IMR-90 (cell line): Measurements from ENCODE around the gene TMEM14A. TPM values are rescaled to one million over a fixed set of nuclear protein-coding genes. Genes with fewer than 3 reads are reported as not detected.

Experiments
- ATAC-seq: fragments of 200-7000 bp; cut with Tn5 transposase; 2 replicates; pipeline ENCODE4 v1.9.1; 2020; ENCODE audit warnings: low read depth, mild to moderate bottlenecking, moderate library complexity
- BruUV-seq: library from RNA; stranded (reverse); fragments of 400-500 nt; replicated peaks from 2 replicates; lab custom pipeline; 2021; lab: Mats Ljungman, UMichigan
- CTCF ChIA-PET: fragments of 300-600 bp; formaldehyde crosslinking; extraction: SDS; loops from one replicate; lab custom pipeline; 2021; ENCODE audit warnings: antibody characterized with exemption; lab: Yijun Ruan, JAX
- POLR2A ChIA-PET: fragments of 300-600 bp; sonication (Branson Sonifier 250); formaldehyde crosslinking; loops from one replicate; lab custom pipeline; 2022; ENCODE audit warnings: antibody characterized with exemption; ENCODE audit not compliant: unreplicated experiment; lab: Charles Lee
- DNase-seq: peaks from one replicate; pipeline ENCODE4 v3.0.0; 2013
- H2AFZ ChIP-seq: replicated peaks from 2 replicates; pipeline ENCODE3; 2013; ENCODE audit warnings: low read length, mild to moderate bottlenecking; ENCODE audit not compliant: poor library complexity
- H2AK5ac ChIP-seq: 2 replicates; pipeline ENCODE4 v1.6.1; 2013; ENCODE audit warnings: low read depth, low read length, inconsistent platforms
- H2AK9ac ChIP-seq: replicated peaks from 2 replicates; pipeline ENCODE3; 2013; ENCODE audit warnings: mild to moderate bottlenecking, low read depth, low read length, moderate library complexity; ENCODE audit not compliant: poor library complexity
- H2BK120ac ChIP-seq: 2 replicates; pipeline ENCODE4 v1.6.1; 2013; ENCODE audit warnings: low read depth, low read length, inconsistent platforms
- H2BK15ac ChIP-seq: 3 replicates; pipeline ENCODE4 v1.6.1; 2013; ENCODE audit warnings: low read depth, low read length, inconsistent platforms
- H2BK20ac ChIP-seq: 2 replicates; pipeline ENCODE4 v1.6.1; 2013; ENCODE audit warnings: low read depth, mild to moderate bottlenecking, inconsistent platforms, low read length, moderate library complexity
- H2BK5ac ChIP-seq: 2 replicates; pipeline ENCODE4 v1.6.1; 2013; ENCODE audit warnings: mild to moderate bottlenecking, low read depth, low read length, inconsistent platforms; ENCODE audit not compliant: poor library complexity, severe bottlenecking
- H3K14ac ChIP-seq: replicated peaks from 2 replicates; pipeline ENCODE4 v1.6.1; 2013; ENCODE audit warnings: low read depth, low read length, inconsistent platforms
- H3K18ac ChIP-seq: 2 replicates; pipeline ENCODE4 v1.6.1; 2013; ENCODE audit warnings: low read depth, low read length, control low read depth
- H3K23ac ChIP-seq: 2 replicates; pipeline ENCODE4 v1.6.1; 2013; ENCODE audit warnings: low read depth, low read length, inconsistent platforms
- H3K27ac ChIP-seq: 2 replicates; pipeline ENCODE4 v1.5.1; 2013; ENCODE audit warnings: mild to moderate bottlenecking, control low read depth, low read length; ENCODE audit not compliant: insufficient read depth
- H3K27me3 ChIP-seq: 2 replicates; pipeline ENCODE4 v1.6.1; 2013; ENCODE audit warnings: low read length; ENCODE audit not compliant: control insufficient read depth, insufficient read depth
- H3K36me3 ChIP-seq: 2 replicates; pipeline ENCODE4 v1.6.1; 2013; ENCODE audit warnings: low read length, mixed read lengths; ENCODE audit not compliant: control insufficient read depth, insufficient read depth
- H3K4ac ChIP-seq: 2 replicates; pipeline ENCODE4 v1.6.1; 2013; ENCODE audit warnings: low read depth, low read length, inconsistent platforms
- H3K4me1 ChIP-seq: 2 replicates; pipeline ENCODE4 v1.6.1; 2013; ENCODE audit warnings: low read length, mixed read lengths; ENCODE audit not compliant: control insufficient read depth, insufficient read depth
- H3K4me2 ChIP-seq: 2 replicates; pipeline ENCODE4 v1.6.1; 2013; ENCODE audit warnings: low read depth, mild to moderate bottlenecking, control low read depth, low read length, moderate library complexity
- H3K4me3 ChIP-seq: 2 replicates; pipeline ENCODE4 v1.5.1; 2013; ENCODE audit warnings: low read depth, mild to moderate bottlenecking, control low read depth, low read length, moderate library complexity; ENCODE audit not compliant: insufficient read depth
- H3K56ac ChIP-seq: 2 replicates; pipeline ENCODE4 v1.6.1; 2013; ENCODE audit warnings: low read length, inconsistent platforms; ENCODE audit not compliant: insufficient read depth; ENCODE audit errors: extremely low read depth
- H3K79me1 ChIP-seq, 2 experiments: 2 replicates each; pipeline ENCODE4 v1.6.1; 2013; ENCODE audit warnings: low read length in 2 of 2, inconsistent platforms in 1 of 2, low read depth in 1 of 2
- H3K9ac ChIP-seq: 2 replicates; pipeline ENCODE4 v1.6.1; 2013; ENCODE audit warnings: low read depth, low read length, control low read depth
- H3K9me1 ChIP-seq: 2 replicates; pipeline ENCODE4 v1.6.1; 2013; ENCODE audit warnings: low read length, inconsistent platforms; ENCODE audit not compliant: insufficient read depth
- H3K9me3 ChIP-seq: 2 replicates; pipeline ENCODE4 v1.6.1; 2013; ENCODE audit warnings: low read length; ENCODE audit not compliant: control insufficient read depth, insufficient read depth
- H4K20me1 ChIP-seq: 2 replicates; pipeline ENCODE4 v1.6.1; 2013; ENCODE audit warnings: low read length, inconsistent platforms; ENCODE audit not compliant: insufficient read depth
- H4K5ac ChIP-seq: 2 replicates; pipeline ENCODE4 v1.6.1; 2013; ENCODE audit warnings: mild to moderate bottlenecking, low read depth, low read length, control low read depth
- H4K8ac ChIP-seq, 2 experiments: 2 replicates each; pipeline ENCODE4 v1.6.1; 2013; ENCODE audit warnings: low read depth in 2 of 2, low read length in 2 of 2, control low read depth in 1 of 2, inconsistent platforms in 1 of 2
- H4K91ac ChIP-seq: 2 replicates; pipeline ENCODE4 v1.6.1; 2013; ENCODE audit warnings: low read depth, low read length, inconsistent platforms; ENCODE audit not compliant: insufficient read depth
- BHLHE40 ChIP-seq: fragments of 150-350 bp; IDR thresholded peaks from 2 replicates; pipeline ENCODE4 v1.6.1; 2016; ENCODE audit warnings: mild to moderate bottlenecking, low read depth, low read length
- CEBPB ChIP-seq: IDR thresholded peaks from 2 replicates; pipeline ENCODE4 v1.6.1; 2012; ENCODE audit warnings: low read depth, low read length, improper control_type of control experiment
- CHD1 ChIP-seq: IDR thresholded peaks from 2 replicates; pipeline ENCODE4 v1.6.1; 2012; ENCODE audit warnings: low read depth, low read length, improper control_type of control experiment
- CTCF ChIP-seq: conservative IDR thresholded peaks from 2 replicates; pipeline ENCODE4 v1.5.1; 2012; ENCODE audit warnings: mild to moderate bottlenecking, low read depth, low read length, improper control_type of control experiment
- ELK1 ChIP-seq: fragments of 150-350 bp; IDR thresholded peaks from 2 replicates; pipeline ENCODE4 v1.6.1; 2016; ENCODE audit warnings: low read depth, mild to moderate bottlenecking, low read length, moderate library complexity, borderline replicate concordance
- FOS ChIP-seq: fragments of 150-350 bp; IDR thresholded peaks from 2 replicates; pipeline ENCODE4 v1.6.1; 2016; ENCODE audit warnings: low read depth, low read length
- MAFK ChIP-seq: IDR thresholded peaks from 2 replicates; pipeline ENCODE4 v1.6.1; 2012; ENCODE audit warnings: low read depth, low read length, improper control_type of control experiment
- MAZ ChIP-seq: IDR thresholded peaks from 2 replicates; pipeline ENCODE4 v1.6.1; 2012; ENCODE audit warnings: low read depth, mild to moderate bottlenecking, low read length, improper control_type of control experiment, moderate library complexity, borderline replicate concordance
- MXI1 ChIP-seq: IDR thresholded peaks from 2 replicates; pipeline ENCODE4 v1.6.1; 2012; ENCODE audit warnings: low read depth, mild to moderate bottlenecking, low read length, moderate library complexity, borderline replicate concordance
- NFE2L2 ChIP-seq: fragments of 150-350 bp; IDR thresholded peaks from 2 replicates; pipeline ENCODE4 v1.6.1; 2016; ENCODE audit warnings: low read depth, mild to moderate bottlenecking, low read length
- POLR2A ChIP-seq: IDR thresholded peaks from 2 replicates; pipeline ENCODE4 v1.6.1; 2012; ENCODE audit warnings: mild to moderate bottlenecking, low read depth, low read length
- RAD21 ChIP-seq: IDR thresholded peaks from 2 replicates; pipeline ENCODE4 v1.6.1; 2012; ENCODE audit warnings: low read length, improper control_type of control experiment
- RCOR1 ChIP-seq: IDR thresholded peaks from 2 replicates; pipeline ENCODE4 v1.6.1; 2012; ENCODE audit warnings: mild to moderate bottlenecking, low read length, improper control_type of control experiment; ENCODE audit not compliant: insufficient replicate concordance
- RFX5 ChIP-seq: IDR thresholded peaks from 2 replicates; pipeline ENCODE4 v1.8.0; 2012; ENCODE audit warnings: low read depth, mild to moderate bottlenecking, low read length, moderate library complexity
- SMC3 ChIP-seq: fragments of 150-350 bp; IDR thresholded peaks from 2 replicates; pipeline ENCODE4 v1.6.1; 2016; ENCODE audit warnings: low read depth, mild to moderate bottlenecking, antibody characterized with exemption, low read length, moderate library complexity
- USF2 ChIP-seq: fragments of 150-350 bp; IDR thresholded peaks from 2 replicates; pipeline ENCODE4 v1.6.1; 2017; ENCODE audit warnings: mild to moderate bottlenecking, antibody characterized with exemption, low read length, low read depth
- WGBS, 2 experiments: methylation state at CpG; one replicate each; pipeline versions ENCODE4 v1.1.5 to v1.1.7; 2013; ENCODE audit warnings: missing lambda C conversion rate in 2 of 2; ENCODE audit not compliant: insufficient read length in 1 of 2; ENCODE audit errors: extremely low coverage in 2 of 2; 5-methylcytosine and 5-hydroxymethylcytosine counted together
- dilution Hi-C: fragments of 300-500 bp; cut with HindIII; formaldehyde crosslinking; loops from one replicate; pipeline ENCODE4 v1.14.3; 2018; ENCODE audit warnings: low sequenced_read_pairs; ENCODE audit not compliant: unreplicated experiment
- in situ Hi-C: fragments of 300-500 bp; cut with MboI; formaldehyde crosslinking; loops from 3 replicates; pipeline ENCODE4 v1.14.3; 2019; ENCODE audit warnings: low sequenced_read_pairs, inconsistent platforms, mixed read lengths
- intact Hi-C: fragments of 100-400 bp; cut with micrococcal nuclease; formaldehyde crosslinking; loops from 2 replicates; pipeline ENCODE4 v1.10.0; 2022
- polyA plus RNA-seq, 3 experiments: library from polyadenylated mRNA; depleted of rRNA; stranded (reverse); fragments of >200 nt; gene quantifications; 2 replicates each; pipeline ENCODE4 v1.2.3, GENCODE V29; 2012; ENCODE audit warnings: low replicate concordance in 1 of 3
- total RNA-seq: library from RNA; depleted of rRNA; stranded (reverse); fragments of >200 nt; gene quantifications from 2 replicates; pipeline ENCODE4 v1.2.3, GENCODE V29; 2012

TMEM14A gene
- total and polyA plus RNA-seq, 2 of the 4 experiments (the other 2 are of a cell fraction) = 18.5 to 25.1 TPM

DNA sequence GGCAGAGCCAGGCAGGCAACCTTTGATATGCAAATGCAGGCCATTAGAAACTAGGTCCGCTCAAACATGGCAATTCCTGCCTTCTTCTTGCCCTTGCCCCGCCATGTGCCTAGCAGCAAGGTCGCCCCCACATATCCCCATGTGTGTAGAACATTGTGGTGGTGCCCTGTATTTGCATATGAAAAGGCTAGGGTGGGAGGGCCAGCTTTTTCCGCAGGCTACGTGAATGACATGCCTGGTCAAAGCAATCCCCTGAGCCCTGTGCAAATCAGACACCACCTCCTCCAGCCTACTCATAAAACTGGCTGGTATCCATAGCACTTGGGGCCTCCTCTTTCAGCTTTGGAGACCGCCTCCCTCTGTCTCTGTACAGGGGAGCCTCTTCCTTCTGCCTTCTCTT, 60.8 kb downstream of the TMEM14A start:
- no peak overlapping the region for H3K4me2 ChIP-seq
- CTCF ChIA-PET = interaction anchor here (0.6 kb wide), 1 partner anchor 60 kb away, joined by 4 read pairs; no protein-coding TSS in a partner anchor
- in situ Hi-C loops = no loop called here

More for the DNA sequence above, 60.8 kb downstream of the TMEM14A start:
- POLR2A ChIA-PET = interaction anchor here (0.5 kb wide), 1 partner anchor 171 kb away, joined by 3 read pairs; no protein-coding TSS in a partner anchor
- no peak overlapping the region for H4K5ac ChIP-seq
- H2AK9ac ChIP-seq = no peak overlapping the region
- no peaks in the 10 kb centered on the region for H3K4me1 ChIP-seq
- no peaks in the 10 kb centered on the region for H3K79me1 ChIP-seq
- no peaks in the 10 kb centered on the region for H3K9me3 ChIP-seq
- H3K14ac ChIP-seq = no peak overlapping the region
- no peak overlapping the region for H3K4me3 ChIP-seq
- TF ChIP-seq POLR2A = no peak
- TF ChIP-seq RCOR1 = no peak
- TF ChIP-seq RAD21 = no peak
- TF ChIP-seq SMC3 = no peak
- no peak for TF ChIP-seq ELK1
- TF ChIP-seq USF2 = no peak
- TF ChIP-seq MXI1 = no peak
- TF ChIP-seq CHD1 = no peak
- TF ChIP-seq FOS = no peak
- TF ChIP-seq CEBPB = no peak
- TF ChIP-seq RFX5 = no peak
- TF ChIP-seq NFE2L2 = no peak
- TF ChIP-seq MAFK = no peak
- TF ChIP-seq BHLHE40 = no peak
- no peak for TF ChIP-seq CTCF
- no peak for TF ChIP-seq MAZ
- dilution Hi-C loops (no loop called here), intact Hi-C loops (no loop called here)
- H4K8ac ChIP-seq = no peak overlapping the region
- no peak overlapping the region for H2BK120ac ChIP-seq
- no peak overlapping the region for H3K56ac ChIP-seq
- no peak overlapping the region for H3K9ac ChIP-seq
- no peak for ATAC-seq
- no peak overlapping the region for H3K18ac ChIP-seq
- H3K23ac ChIP-seq = no peak overlapping the region
- 67% methylated on average over 1 of the region's 6 CpGs; no CpG with 5 or more reads in 1 of the 2 experiments for WGBS, 2 experiments
- no peak overlapping the region for H3K4ac ChIP-seq
- H4K91ac ChIP-seq = no peak overlapping the region
- H3K27me3 ChIP-seq = peaks cover 8% of the 10 kb centered on the region
- no peaks in the 10 kb centered on the region; the same call in 1 of the 2 replicates for H3K9me1 ChIP-seq
- no peak overlapping the region for H2BK20ac ChIP-seq
- H2BK15ac ChIP-seq = no peak overlapping the region
- no peaks in the 10 kb centered on the region for H3K36me3 ChIP-seq
- no TSS peak for BruUV-seq
- no peak overlapping the region for H2BK5ac ChIP-seq
- no peak overlapping the region for H2AK5ac ChIP-seq
- no peaks in the 10 kb centered on the region for H4K20me1 ChIP-seq
- no peak overlapping the region for H3K27ac ChIP-seq
- no peak for DNase-seq
- H2AFZ ChIP-seq = no peak overlapping the region
